Esophagus muscularis mucosa (tissue), 4 donors: ENCODE data around the gene IGLL1.

ENCODE experiments used
- EP300 ChIP-seq: sonication (generic); formaldehyde crosslinking; IDR thresholded peaks from one replicate; pipeline ENCODE4 v1.6.1; 2017; ENCODE audit warnings: antibody characterized with exemption
- POLR2A ChIP-seq: fragments of 450-650 bp; IDR thresholded peaks from one replicate; pipeline ENCODE4 v1.6.1; 2017; ENCODE audit warnings: antibody characterized with exemption, moderate library complexity, mild to moderate bottlenecking, low read depth
- POLR2AphosphoS5 ChIP-seq, 2 donors: sonication (generic); formaldehyde crosslinking; IDR thresholded peaks; one replicate each; pipeline ENCODE4 v1.6.1; 2017; ENCODE audit warnings: antibody characterized with exemption in 2 of 2
- TF ChIP-seq, protein P1 (sequence below), 3 experiments: fragments of 200-600 bp in 2 of 3; fragments of 450-650 bp in 1 of 3; sonication (generic) in 2 of 3; IDR thresholded peaks; one replicate each; pipeline ENCODE4 v1.5.1; 2017 to 2019; ENCODE audit warnings: antibody characterized with exemption in 3 of 3, mild to moderate bottlenecking in 2 of 3, moderate library complexity in 1 of 3

DNA sequence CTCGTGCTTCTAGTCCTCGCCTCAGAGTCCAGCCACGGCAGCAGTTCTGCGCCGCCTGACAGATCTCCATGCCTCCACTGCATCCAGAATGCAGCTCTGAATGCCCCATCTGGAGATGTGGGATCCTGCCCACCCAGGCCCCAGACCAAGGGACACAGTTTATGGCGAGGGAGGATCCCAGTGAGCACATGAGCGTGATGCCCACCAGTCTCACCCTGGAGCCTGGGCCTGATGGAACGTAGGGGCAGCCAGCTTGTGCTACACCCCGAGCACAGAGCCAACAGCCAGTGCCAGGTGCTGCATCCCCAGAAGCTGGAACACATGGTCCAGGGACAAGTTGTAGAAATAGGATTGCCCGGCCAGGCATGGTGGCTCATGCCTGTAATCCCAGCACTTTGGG lies 10.4 kb downstream of the IGLL1 start:
- TF ChIP-seq POLR2A (no peak), EP300 (no peak), POLR2AphosphoS5 (IDR thresholded peaks at IDR 0.05) (no peak)
- TF ChIP-seq, protein P1, sequence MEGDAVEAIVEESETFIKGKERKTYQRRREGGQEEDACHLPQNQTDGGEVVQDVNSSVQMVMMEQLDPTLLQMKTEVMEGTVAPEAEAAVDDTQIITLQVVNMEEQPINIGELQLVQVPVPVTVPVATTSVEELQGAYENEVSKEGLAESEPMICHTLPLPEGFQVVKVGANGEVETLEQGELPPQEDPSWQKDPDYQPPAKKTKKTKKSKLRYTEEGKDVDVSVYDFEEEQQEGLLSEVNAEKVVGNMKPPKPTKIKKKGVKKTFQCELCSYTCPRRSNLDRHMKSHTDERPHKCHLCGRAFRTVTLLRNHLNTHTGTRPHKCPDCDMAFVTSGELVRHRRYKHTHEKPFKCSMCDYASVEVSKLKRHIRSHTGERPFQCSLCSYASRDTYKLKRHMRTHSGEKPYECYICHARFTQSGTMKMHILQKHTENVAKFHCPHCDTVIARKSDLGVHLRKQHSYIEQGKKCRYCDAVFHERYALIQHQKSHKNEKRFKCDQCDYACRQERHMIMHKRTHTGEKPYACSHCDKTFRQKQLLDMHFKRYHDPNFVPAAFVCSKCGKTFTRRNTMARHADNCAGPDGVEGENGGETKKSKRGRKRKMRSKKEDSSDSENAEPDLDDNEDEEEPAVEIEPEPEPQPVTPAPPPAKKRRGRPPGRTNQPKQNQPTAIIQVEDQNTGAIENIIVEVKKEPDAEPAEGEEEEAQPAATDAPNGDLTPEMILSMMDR (IDR thresholded peaks at IDR 0.05): no peak
